IMR-90 (cell line): ENCODE data around the gene ARHGAP21. TPM values are rescaled to one million over a fixed set of nuclear protein-coding genes. Genes with fewer than 3 reads are reported as not detected.

Source experiments
- ATAC-seq: fragments of 200-7000 bp; cut with Tn5 transposase; 2 replicates; pipeline ENCODE4 v1.9.1; 2020; ENCODE audit warnings: low read depth, mild to moderate bottlenecking, moderate library complexity
- BruUV-seq: library from RNA; stranded (reverse); fragments of 400-500 nt; replicated peaks from 2 replicates; lab custom pipeline; 2021; lab: Mats Ljungman, UMichigan
- CTCF ChIA-PET: fragments of 300-600 bp; formaldehyde crosslinking; extraction: SDS; loops from one replicate; lab custom pipeline; 2021; ENCODE audit warnings: antibody characterized with exemption; lab: Yijun Ruan, JAX
- POLR2A ChIA-PET: fragments of 300-600 bp; sonication (Branson Sonifier 250); formaldehyde crosslinking; loops from one replicate; lab custom pipeline; 2022; ENCODE audit warnings: antibody characterized with exemption; ENCODE audit not compliant: unreplicated experiment; lab: Charles Lee
- DNase-seq: peaks from one replicate; pipeline ENCODE4 v3.0.0; 2013
- H2AFZ ChIP-seq: replicated peaks from 2 replicates; pipeline ENCODE3; 2013; ENCODE audit warnings: low read length, mild to moderate bottlenecking; ENCODE audit not compliant: poor library complexity
- H2AK5ac ChIP-seq: 2 replicates; pipeline ENCODE4 v1.6.1; 2013; ENCODE audit warnings: low read depth, low read length, inconsistent platforms
- H2AK9ac ChIP-seq: replicated peaks from 2 replicates; pipeline ENCODE3; 2013; ENCODE audit warnings: mild to moderate bottlenecking, low read depth, low read length, moderate library complexity; ENCODE audit not compliant: poor library complexity
- H2BK120ac ChIP-seq: 2 replicates; pipeline ENCODE4 v1.6.1; 2013; ENCODE audit warnings: low read depth, low read length, inconsistent platforms
- H2BK15ac ChIP-seq: 3 replicates; pipeline ENCODE4 v1.6.1; 2013; ENCODE audit warnings: low read depth, low read length, inconsistent platforms
- H2BK20ac ChIP-seq: 2 replicates; pipeline ENCODE4 v1.6.1; 2013; ENCODE audit warnings: low read depth, mild to moderate bottlenecking, inconsistent platforms, low read length, moderate library complexity
- H2BK5ac ChIP-seq: 2 replicates; pipeline ENCODE4 v1.6.1; 2013; ENCODE audit warnings: mild to moderate bottlenecking, low read depth, low read length, inconsistent platforms; ENCODE audit not compliant: poor library complexity, severe bottlenecking
- H3K14ac ChIP-seq: replicated peaks from 2 replicates; pipeline ENCODE4 v1.6.1; 2013; ENCODE audit warnings: low read depth, low read length, inconsistent platforms
- H3K18ac ChIP-seq: 2 replicates; pipeline ENCODE4 v1.6.1; 2013; ENCODE audit warnings: low read depth, low read length, control low read depth
- H3K23ac ChIP-seq: 2 replicates; pipeline ENCODE4 v1.6.1; 2013; ENCODE audit warnings: low read depth, low read length, inconsistent platforms
- H3K27ac ChIP-seq: 2 replicates; pipeline ENCODE4 v1.5.1; 2013; ENCODE audit warnings: mild to moderate bottlenecking, control low read depth, low read length; ENCODE audit not compliant: insufficient read depth
- H3K27me3 ChIP-seq: 2 replicates; pipeline ENCODE4 v1.6.1; 2013; ENCODE audit warnings: low read length; ENCODE audit not compliant: control insufficient read depth, insufficient read depth
- H3K36me3 ChIP-seq: 2 replicates; pipeline ENCODE4 v1.6.1; 2013; ENCODE audit warnings: low read length, mixed read lengths; ENCODE audit not compliant: control insufficient read depth, insufficient read depth
- H3K4ac ChIP-seq: 2 replicates; pipeline ENCODE4 v1.6.1; 2013; ENCODE audit warnings: low read depth, low read length, inconsistent platforms
- H3K4me1 ChIP-seq: 2 replicates; pipeline ENCODE4 v1.6.1; 2013; ENCODE audit warnings: low read length, mixed read lengths; ENCODE audit not compliant: control insufficient read depth, insufficient read depth
- H3K4me2 ChIP-seq: 2 replicates; pipeline ENCODE4 v1.6.1; 2013; ENCODE audit warnings: low read depth, mild to moderate bottlenecking, control low read depth, low read length, moderate library complexity
- H3K4me3 ChIP-seq: 2 replicates; pipeline ENCODE4 v1.5.1; 2013; ENCODE audit warnings: low read depth, mild to moderate bottlenecking, control low read depth, low read length, moderate library complexity; ENCODE audit not compliant: insufficient read depth
- H3K56ac ChIP-seq: 2 replicates; pipeline ENCODE4 v1.6.1; 2013; ENCODE audit warnings: low read length, inconsistent platforms; ENCODE audit not compliant: insufficient read depth; ENCODE audit errors: extremely low read depth
- H3K79me1 ChIP-seq, 2 experiments: 2 replicates each; pipeline ENCODE4 v1.6.1; 2013; ENCODE audit warnings: low read length in 2 of 2, inconsistent platforms in 1 of 2, low read depth in 1 of 2
- H3K9ac ChIP-seq: 2 replicates; pipeline ENCODE4 v1.6.1; 2013; ENCODE audit warnings: low read depth, low read length, control low read depth
- H3K9me1 ChIP-seq: 2 replicates; pipeline ENCODE4 v1.6.1; 2013; ENCODE audit warnings: low read length, inconsistent platforms; ENCODE audit not compliant: insufficient read depth
- H3K9me3 ChIP-seq: 2 replicates; pipeline ENCODE4 v1.6.1; 2013; ENCODE audit warnings: low read length; ENCODE audit not compliant: control insufficient read depth, insufficient read depth
- H4K20me1 ChIP-seq: 2 replicates; pipeline ENCODE4 v1.6.1; 2013; ENCODE audit warnings: low read length, inconsistent platforms; ENCODE audit not compliant: insufficient read depth
- H4K5ac ChIP-seq: 2 replicates; pipeline ENCODE4 v1.6.1; 2013; ENCODE audit warnings: mild to moderate bottlenecking, low read depth, low read length, control low read depth
- H4K8ac ChIP-seq, 2 experiments: 2 replicates each; pipeline ENCODE4 v1.6.1; 2013; ENCODE audit warnings: low read depth in 2 of 2, low read length in 2 of 2, control low read depth in 1 of 2, inconsistent platforms in 1 of 2
- H4K91ac ChIP-seq: 2 replicates; pipeline ENCODE4 v1.6.1; 2013; ENCODE audit warnings: low read depth, low read length, inconsistent platforms; ENCODE audit not compliant: insufficient read depth
- CEBPB ChIP-seq: IDR thresholded peaks from 2 replicates; pipeline ENCODE4 v1.6.1; 2012; ENCODE audit warnings: low read depth, low read length, improper control_type of control experiment
- CHD1 ChIP-seq: IDR thresholded peaks from 2 replicates; pipeline ENCODE4 v1.6.1; 2012; ENCODE audit warnings: low read depth, low read length, improper control_type of control experiment
- FOS ChIP-seq: fragments of 150-350 bp; IDR thresholded peaks from 2 replicates; pipeline ENCODE4 v1.6.1; 2016; ENCODE audit warnings: low read depth, low read length
- MAFK ChIP-seq: IDR thresholded peaks from 2 replicates; pipeline ENCODE4 v1.6.1; 2012; ENCODE audit warnings: low read depth, low read length, improper control_type of control experiment
- MXI1 ChIP-seq: IDR thresholded peaks from 2 replicates; pipeline ENCODE4 v1.6.1; 2012; ENCODE audit warnings: low read depth, mild to moderate bottlenecking, low read length, moderate library complexity, borderline replicate concordance
- NFE2L2 ChIP-seq: fragments of 150-350 bp; IDR thresholded peaks from 2 replicates; pipeline ENCODE4 v1.6.1; 2016; ENCODE audit warnings: low read depth, mild to moderate bottlenecking, low read length
- POLR2A ChIP-seq: IDR thresholded peaks from 2 replicates; pipeline ENCODE4 v1.6.1; 2012; ENCODE audit warnings: mild to moderate bottlenecking, low read depth, low read length
- RAD21 ChIP-seq: IDR thresholded peaks from 2 replicates; pipeline ENCODE4 v1.6.1; 2012; ENCODE audit warnings: low read length, improper control_type of control experiment
- SMC3 ChIP-seq: fragments of 150-350 bp; IDR thresholded peaks from 2 replicates; pipeline ENCODE4 v1.6.1; 2016; ENCODE audit warnings: low read depth, mild to moderate bottlenecking, antibody characterized with exemption, low read length, moderate library complexity
- USF2 ChIP-seq: fragments of 150-350 bp; IDR thresholded peaks from 2 replicates; pipeline ENCODE4 v1.6.1; 2017; ENCODE audit warnings: mild to moderate bottlenecking, antibody characterized with exemption, low read length, low read depth
- WGBS, 2 experiments: methylation state at CpG; one replicate each; pipeline versions ENCODE4 v1.1.5 to v1.1.7; 2013; ENCODE audit warnings: missing lambda C conversion rate in 2 of 2; ENCODE audit not compliant: insufficient read length in 1 of 2; ENCODE audit errors: extremely low coverage in 2 of 2; 5-methylcytosine and 5-hydroxymethylcytosine counted together
- dilution Hi-C: fragments of 300-500 bp; cut with HindIII; formaldehyde crosslinking; loops from one replicate; pipeline ENCODE4 v1.14.3; 2018; ENCODE audit warnings: low sequenced_read_pairs; ENCODE audit not compliant: unreplicated experiment
- in situ Hi-C: fragments of 300-500 bp; cut with MboI; formaldehyde crosslinking; loops from 3 replicates; pipeline ENCODE4 v1.14.3; 2019; ENCODE audit warnings: low sequenced_read_pairs, inconsistent platforms, mixed read lengths
- intact Hi-C: fragments of 100-400 bp; cut with micrococcal nuclease; formaldehyde crosslinking; loops from 2 replicates; pipeline ENCODE4 v1.10.0; 2022
- polyA plus RNA-seq, 3 experiments: library from polyadenylated mRNA; depleted of rRNA; stranded (reverse); fragments of >200 nt; gene quantifications; 2 replicates each; pipeline ENCODE4 v1.2.3, GENCODE V29; 2012; ENCODE audit warnings: low replicate concordance in 1 of 3
- total RNA-seq: library from RNA; depleted of rRNA; stranded (reverse); fragments of >200 nt; gene quantifications from 2 replicates; pipeline ENCODE4 v1.2.3, GENCODE V29; 2012
- TF ChIP-seq, protein P1 (sequence below): conservative IDR thresholded peaks from 2 replicates; pipeline ENCODE4 v1.5.1; 2012; ENCODE audit warnings: mild to moderate bottlenecking, low read depth, low read length, improper control_type of control experiment

The ARHGAP21 gene
- total and polyA plus RNA-seq, 2 of the 4 experiments (the other 2 are of a cell fraction) = 43.3 to 94.3 TPM

GRCh38 chr10:24623383-24623782 lies 100.3 kb downstream of the ARHGAP21 start:
- ATAC-seq (no peak), DNase-seq (no peak)
- in situ Hi-C loops (no loop called here), dilution Hi-C loops (no loop called here), intact Hi-C loops (no loop called here)
- Histone ChIP-seq H3K4ac (no peak overlapping the region), H3K27ac (no peak overlapping the region), H3K23ac (no peak overlapping the region), H2AK5ac (no peak overlapping the region), H2BK15ac (no peak overlapping the region), H3K4me3 (no peak overlapping the region), H3K18ac (no peak overlapping the region), H4K5ac (no peak overlapping the region), H3K79me1 (peaks cover 7 to 41% of the 10 kb centered on the region in 2 experiments), H3K14ac (no peak overlapping the region), H2BK120ac (no peak overlapping the region), H2BK5ac (no peak overlapping the region), H4K8ac (no peak overlapping the region), H3K27me3 (no peaks in the 10 kb centered on the region), H2BK20ac (no peak overlapping the region), H2AFZ (no peak overlapping the region), H3K9me1 (peaks cover 2% of the 10 kb centered on the region; the same call in 1 of the 2 replicates), H4K20me1 (no peaks in the 10 kb centered on the region; the same call in 1 of the 2 replicates), H4K91ac (no peak overlapping the region), H3K56ac (no peak overlapping the region), H2AK9ac (no peak overlapping the region), H3K4me2 (no peak overlapping the region), H3K9me3 (no peaks in the 10 kb centered on the region), H3K36me3 (peaks cover 12% of the 10 kb centered on the region), H3K9ac (no peak overlapping the region), H3K4me1 (peaks cover 4% of the 10 kb centered on the region; the same call in 1 of the 2 replicates)
- ChIA-PET POLR2A (no interaction called here), CTCF (interaction anchor here (1.3 kb wide), 1 partner anchor 458 kb away, joined by 3 read pairs; no protein-coding TSS in a partner anchor)
- no CpG with 5 or more reads among the region's 2 CpGs for WGBS, 2 experiments
- no TSS peak for BruUV-seq
- TF ChIP-seq CEBPB (no peak), NFE2L2 (no peak), FOS (no peak), USF2 (no peak), RAD21 (no peak), SMC3 (no peak), POLR2A (no peak), MAFK (no peak), CHD1 (no peak), MXI1 (no peak)
- TF ChIP-seq, protein P1, sequence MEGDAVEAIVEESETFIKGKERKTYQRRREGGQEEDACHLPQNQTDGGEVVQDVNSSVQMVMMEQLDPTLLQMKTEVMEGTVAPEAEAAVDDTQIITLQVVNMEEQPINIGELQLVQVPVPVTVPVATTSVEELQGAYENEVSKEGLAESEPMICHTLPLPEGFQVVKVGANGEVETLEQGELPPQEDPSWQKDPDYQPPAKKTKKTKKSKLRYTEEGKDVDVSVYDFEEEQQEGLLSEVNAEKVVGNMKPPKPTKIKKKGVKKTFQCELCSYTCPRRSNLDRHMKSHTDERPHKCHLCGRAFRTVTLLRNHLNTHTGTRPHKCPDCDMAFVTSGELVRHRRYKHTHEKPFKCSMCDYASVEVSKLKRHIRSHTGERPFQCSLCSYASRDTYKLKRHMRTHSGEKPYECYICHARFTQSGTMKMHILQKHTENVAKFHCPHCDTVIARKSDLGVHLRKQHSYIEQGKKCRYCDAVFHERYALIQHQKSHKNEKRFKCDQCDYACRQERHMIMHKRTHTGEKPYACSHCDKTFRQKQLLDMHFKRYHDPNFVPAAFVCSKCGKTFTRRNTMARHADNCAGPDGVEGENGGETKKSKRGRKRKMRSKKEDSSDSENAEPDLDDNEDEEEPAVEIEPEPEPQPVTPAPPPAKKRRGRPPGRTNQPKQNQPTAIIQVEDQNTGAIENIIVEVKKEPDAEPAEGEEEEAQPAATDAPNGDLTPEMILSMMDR = no peak
